Measurements from ENCODE around the gene PRDM16.

GRCh38 chr1:3276341-3276800 lies 207.4 kb downstream of the PRDM16 start:
- TF ChIP-seq, protein P1, sequence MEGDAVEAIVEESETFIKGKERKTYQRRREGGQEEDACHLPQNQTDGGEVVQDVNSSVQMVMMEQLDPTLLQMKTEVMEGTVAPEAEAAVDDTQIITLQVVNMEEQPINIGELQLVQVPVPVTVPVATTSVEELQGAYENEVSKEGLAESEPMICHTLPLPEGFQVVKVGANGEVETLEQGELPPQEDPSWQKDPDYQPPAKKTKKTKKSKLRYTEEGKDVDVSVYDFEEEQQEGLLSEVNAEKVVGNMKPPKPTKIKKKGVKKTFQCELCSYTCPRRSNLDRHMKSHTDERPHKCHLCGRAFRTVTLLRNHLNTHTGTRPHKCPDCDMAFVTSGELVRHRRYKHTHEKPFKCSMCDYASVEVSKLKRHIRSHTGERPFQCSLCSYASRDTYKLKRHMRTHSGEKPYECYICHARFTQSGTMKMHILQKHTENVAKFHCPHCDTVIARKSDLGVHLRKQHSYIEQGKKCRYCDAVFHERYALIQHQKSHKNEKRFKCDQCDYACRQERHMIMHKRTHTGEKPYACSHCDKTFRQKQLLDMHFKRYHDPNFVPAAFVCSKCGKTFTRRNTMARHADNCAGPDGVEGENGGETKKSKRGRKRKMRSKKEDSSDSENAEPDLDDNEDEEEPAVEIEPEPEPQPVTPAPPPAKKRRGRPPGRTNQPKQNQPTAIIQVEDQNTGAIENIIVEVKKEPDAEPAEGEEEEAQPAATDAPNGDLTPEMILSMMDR (conservative IDR thresholded peaks at IDR 0.05; ENCODE audit: low read depth, low read length), result no peak
- TF ChIP-seq EZH2 (IDR thresholded peaks at IDR 0.05; ENCODE audit: low read length, unreplicated experiment) (no peak), EZH2phosphoT487 (IDR thresholded peaks at IDR 0.05; ENCODE audit: borderline replicate concordance, low read length) (no peak)
